ENCODE results near the gene NR2F2. TPM values are rescaled to one million over a fixed set of nuclear protein-coding genes. Genes with fewer than 3 reads are reported as not detected.

Gene NR2F2
- polyA plus RNA-seq, 1 of the 3 experiments (the other 2 are of a cell fraction) = 3.9 TPM

GRCh38 chr15:96353416-96353929 lies 23.0 kb downstream of the NR2F2 start:
- Histone ChIP-seq H3K4me2 (no peak overlapping the region), H4K20me1 (ENCODE audit: insufficient read depth) (no peaks in the 10 kb centered on the region), H3K4me1 (ENCODE audit: control insufficient read depth in 1 of 2, insufficient read depth in 2 of 2, low read depth in 1 of 2, low read length in 1 of 2) (peaks cover 0 to 4% of the 10 kb centered on the region in 2 experiments; a peak in 2 of 4 replicates), H3K27ac (ENCODE audit: low read depth in 2 of 2, low read length in 1 of 2) (no peak overlapping the region), H3F3A (replicated peaks; ENCODE audit: insufficient read depth) (peaks cover 3% of the 10 kb centered on the region), H3K9me2 (no peaks in the 10 kb centered on the region), H2AFZ (ENCODE audit: low read depth) (no peak overlapping the region), H3K79me2 (ENCODE audit: insufficient read depth) (no peaks in the 10 kb centered on the region), H3K27me3 (ENCODE audit: insufficient read depth) (peaks cover 90% of the 10 kb centered on the region), H3K9me3 (no peaks in the 10 kb centered on the region), H3K9ac (no peak overlapping the region), H3K36me3 (replicated peaks in 1 of 2; ENCODE audit: control insufficient read depth in 1 of 2, insufficient read depth in 2 of 2, low read length in 1 of 2) (no peaks in the 10 kb centered on the region), H3K4me3 (ENCODE audit: low read depth in 2 of 2, low read length in 1 of 2) (no peak overlapping the region)
- ChIA-PET POLR2A (no interaction called here), CTCF (interaction anchor here (0.6 to 8.0 kb wide), 3 partner anchors 26 to 450 kb away, joined by 3 to 102 read pairs (median 3); no protein-coding TSS in a partner anchor)
- peak; percentile 60; the same call in 1 of the 2 replicates for TF ChIP-seq EZH2phosphoT487 (IDR thresholded peaks at IDR 0.05; ENCODE audit: borderline replicate concordance, low read depth)
- TF ChIP-seq CTCF (IDR thresholded peaks at IDR 0.05) = no peak
- DNase-seq = no peak
- 36% methylated on average over 25 of the region's 25 CpGs for WGBS (ENCODE audit: low lambda C conversion rate)

GRCh38 chr15:96353930-96354730 lies 23.6 kb downstream of the NR2F2 start:
- ChIA-PET POLR2A (no interaction called here), CTCF (interaction anchor here (0.9 to 8.0 kb wide), 4 partner anchors 17 to 1401 kb away, joined by 3 to 102 read pairs (median 16); no protein-coding TSS in a partner anchor)
- no peak for DNase-seq
- Histone ChIP-seq H3K27ac (ENCODE audit: low read depth in 2 of 2, low read length in 1 of 2) (no peak overlapping the region), H3F3A (replicated peaks; ENCODE audit: insufficient read depth) (peaks cover 3% of the 10 kb centered on the region), H4K20me1 (ENCODE audit: insufficient read depth) (no peaks in the 10 kb centered on the region), H3K79me2 (ENCODE audit: insufficient read depth) (no peaks in the 10 kb centered on the region), H3K27me3 (ENCODE audit: insufficient read depth) (peaks cover 90% of the 10 kb centered on the region), H3K9me3 (no peaks in the 10 kb centered on the region), H3K4me2 (peak overlapping the region; percentile 68), H3K4me3 (ENCODE audit: low read depth in 2 of 2, low read length in 1 of 2) (peak overlapping the region; percentile 7 to 40; a peak in 2 of 4 replicates), H3K36me3 (replicated peaks in 1 of 2; ENCODE audit: control insufficient read depth in 1 of 2, insufficient read depth in 2 of 2, low read length in 1 of 2) (no peaks in the 10 kb centered on the region), H2AFZ (ENCODE audit: low read depth) (no peak overlapping the region), H3K9ac (no peak overlapping the region), H3K9me2 (no peaks in the 10 kb centered on the region), H3K4me1 (ENCODE audit: control insufficient read depth in 1 of 2, insufficient read depth in 2 of 2, low read depth in 1 of 2, low read length in 1 of 2) (peaks cover 0 to 4% of the 10 kb centered on the region in 2 experiments; a peak in 2 of 4 replicates)
- TF ChIP-seq ZBTB33 (IDR thresholded peaks at IDR 0.05; ENCODE audit: borderline replicate concordance, low read depth) = no peak
- TF ChIP-seq GATA2 (CRISPR knock-in tag; IDR thresholded peaks at IDR 0.05) = no peak
- no peak for TF ChIP-seq MEF2A (IDR thresholded peaks at IDR 0.05; ENCODE audit: borderline replicate concordance, low read depth)
- TF ChIP-seq SMC3 (IDR thresholded peaks at IDR 0.05; ENCODE audit: low read depth, low read length) = no peak
- no peak for TF ChIP-seq RXRA (IDR thresholded peaks at IDR 0.05; ENCODE audit: borderline replicate concordance, low read depth)
- no peak for TF ChIP-seq YY1 (IDR thresholded peaks at IDR 0.05; ENCODE audit: low read depth)
- no peak for TF ChIP-seq PBX3 (IDR thresholded peaks at IDR 0.05)
- no peak for TF ChIP-seq MXI1 (IDR thresholded peaks at IDR 0.05; ENCODE audit: low read depth, low read length)
- TF ChIP-seq RCOR1 (IDR thresholded peaks at IDR 0.05; ENCODE audit: low read length) = no peak
- peak; percentile 89; the same call in 1 of the 2 replicates for TF ChIP-seq EZH2phosphoT487 (IDR thresholded peaks at IDR 0.05; ENCODE audit: borderline replicate concordance, low read depth)
- no peak for TF ChIP-seq ELF1 (IDR thresholded peaks at IDR 0.05)
- TF ChIP-seq RAD21 (IDR thresholded peaks at IDR 0.05; ENCODE audit: low read length) = no peak
- TF ChIP-seq NRF1 (IDR thresholded peaks at IDR 0.05; ENCODE audit: low read depth, low read length) = no peak
- peak; percentile 61 for TF ChIP-seq CTCF (IDR thresholded peaks at IDR 0.05)
- no peak for TF ChIP-seq NFIC (IDR thresholded peaks at IDR 0.05; ENCODE audit: borderline replicate concordance)
- TF ChIP-seq USF1 (IDR thresholded peaks at IDR 0.05; ENCODE audit: borderline replicate concordance, low read depth) = no peak
- TF ChIP-seq FOXJ3 (CRISPR knock-in tag; IDR thresholded peaks at IDR 0.05) = no peak
- 2% methylated on average over 31 of the region's 67 CpGs for WGBS (ENCODE audit: low lambda C conversion rate)
